B cell (primary cell): ENCODE measurements around the gene ABCC1.

Experiments
- EZH2 ChIP-seq: IDR thresholded peaks from 2 replicates; pipeline ENCODE4 v1.6.1; 2012; ENCODE audit warnings: borderline replicate concordance, low read depth, mild to moderate bottlenecking, moderate library complexity, low read length; ENCODE audit not compliant: insufficient read depth, poor library complexity, severe bottlenecking
- TF ChIP-seq, protein P1 (sequence below): fragments of 200-600 bp; IDR thresholded peaks from one replicate; pipeline ENCODE4 v1.8.0; 2022; ENCODE audit warnings: antibody characterized with exemption, mild to moderate bottlenecking

DNA sequence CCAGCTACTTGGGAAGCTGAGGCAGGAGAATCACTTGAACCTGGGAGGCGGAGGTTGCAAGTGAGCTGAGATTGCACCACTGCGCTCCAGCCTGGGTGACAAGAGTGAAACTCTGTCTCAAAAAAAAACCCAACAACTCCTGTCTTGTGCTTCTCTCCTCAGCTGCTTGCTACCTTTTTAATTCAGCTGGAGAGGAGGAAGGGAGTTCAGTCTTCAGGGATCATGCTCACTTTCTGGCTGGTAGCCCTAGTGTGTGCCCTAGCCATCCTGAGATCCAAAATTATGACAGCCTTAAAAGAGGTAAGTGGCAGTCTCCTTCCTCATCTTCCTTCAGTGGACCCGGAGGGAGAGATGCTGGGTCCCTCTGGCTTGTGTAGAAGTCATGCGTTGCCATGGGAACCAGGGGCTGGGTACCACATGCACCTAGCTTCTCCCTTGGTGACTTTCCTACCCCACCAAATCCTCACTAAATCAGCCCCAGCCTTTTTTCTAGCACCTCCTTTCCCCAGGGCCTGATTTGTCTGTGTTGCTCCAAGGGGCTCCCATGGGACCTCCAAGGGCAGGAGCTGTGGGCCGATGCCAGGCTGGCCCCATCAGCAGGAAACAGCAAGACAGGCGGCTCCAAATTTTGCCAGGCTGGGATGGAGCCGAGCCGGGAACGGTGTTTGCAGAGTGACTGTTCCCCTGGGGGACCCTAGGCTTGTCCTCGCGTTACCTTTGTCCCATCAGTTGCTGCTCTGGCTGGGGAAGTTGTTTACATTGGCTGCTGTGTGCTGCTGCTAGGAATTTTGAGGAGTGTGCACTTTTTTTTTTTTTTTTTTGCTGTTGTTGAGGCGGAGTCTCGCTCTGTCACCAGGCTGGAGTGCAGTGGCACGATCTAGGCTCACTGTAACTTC, 65.2 kb downstream of the ABCC1 start:
- TF ChIP-seq EZH2, result no peak
- TF ChIP-seq, protein P1, sequence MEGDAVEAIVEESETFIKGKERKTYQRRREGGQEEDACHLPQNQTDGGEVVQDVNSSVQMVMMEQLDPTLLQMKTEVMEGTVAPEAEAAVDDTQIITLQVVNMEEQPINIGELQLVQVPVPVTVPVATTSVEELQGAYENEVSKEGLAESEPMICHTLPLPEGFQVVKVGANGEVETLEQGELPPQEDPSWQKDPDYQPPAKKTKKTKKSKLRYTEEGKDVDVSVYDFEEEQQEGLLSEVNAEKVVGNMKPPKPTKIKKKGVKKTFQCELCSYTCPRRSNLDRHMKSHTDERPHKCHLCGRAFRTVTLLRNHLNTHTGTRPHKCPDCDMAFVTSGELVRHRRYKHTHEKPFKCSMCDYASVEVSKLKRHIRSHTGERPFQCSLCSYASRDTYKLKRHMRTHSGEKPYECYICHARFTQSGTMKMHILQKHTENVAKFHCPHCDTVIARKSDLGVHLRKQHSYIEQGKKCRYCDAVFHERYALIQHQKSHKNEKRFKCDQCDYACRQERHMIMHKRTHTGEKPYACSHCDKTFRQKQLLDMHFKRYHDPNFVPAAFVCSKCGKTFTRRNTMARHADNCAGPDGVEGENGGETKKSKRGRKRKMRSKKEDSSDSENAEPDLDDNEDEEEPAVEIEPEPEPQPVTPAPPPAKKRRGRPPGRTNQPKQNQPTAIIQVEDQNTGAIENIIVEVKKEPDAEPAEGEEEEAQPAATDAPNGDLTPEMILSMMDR, result no peak
